PC-3 (cell line): Measurements from ENCODE around the gene L3MBTL4.

Experiments used
- EZH2phosphoT487 ChIP-seq: fragments of 300-600 bp; sonication (generic); IDR thresholded peaks from 2 replicates; pipeline ENCODE4 v1.6.1; 2018; ENCODE audit warnings: mild to moderate bottlenecking, antibody characterized with exemption, low read length, borderline replicate concordance
- TF ChIP-seq, protein P1 (sequence below): fragments of 300-600 bp; sonication (generic); conservative IDR thresholded peaks from 2 replicates; pipeline ENCODE4 v1.5.1; 2017; ENCODE audit warnings: antibody characterized with exemption, low read depth, mild to moderate bottlenecking, low read length

DNA sequence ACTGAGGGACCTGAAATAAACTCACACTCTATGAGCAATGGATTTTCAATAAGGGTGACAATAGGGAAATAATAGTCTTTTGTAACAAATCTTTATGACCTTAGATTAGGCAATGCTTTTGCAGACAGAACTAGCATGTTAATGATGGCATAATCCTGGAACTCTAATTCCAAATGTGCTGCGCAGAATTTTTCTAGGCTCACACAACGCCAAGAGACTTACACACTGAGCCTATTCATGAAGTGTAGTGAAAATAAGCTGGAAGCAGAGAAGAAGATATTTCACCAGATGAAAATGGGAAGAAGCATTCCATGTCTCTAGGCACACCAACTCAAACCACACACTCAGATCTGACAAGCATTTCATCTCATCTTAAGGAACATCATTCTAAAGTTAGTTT lies 178.5 kb downstream of the L3MBTL4 start:
- TF ChIP-seq, protein P1, sequence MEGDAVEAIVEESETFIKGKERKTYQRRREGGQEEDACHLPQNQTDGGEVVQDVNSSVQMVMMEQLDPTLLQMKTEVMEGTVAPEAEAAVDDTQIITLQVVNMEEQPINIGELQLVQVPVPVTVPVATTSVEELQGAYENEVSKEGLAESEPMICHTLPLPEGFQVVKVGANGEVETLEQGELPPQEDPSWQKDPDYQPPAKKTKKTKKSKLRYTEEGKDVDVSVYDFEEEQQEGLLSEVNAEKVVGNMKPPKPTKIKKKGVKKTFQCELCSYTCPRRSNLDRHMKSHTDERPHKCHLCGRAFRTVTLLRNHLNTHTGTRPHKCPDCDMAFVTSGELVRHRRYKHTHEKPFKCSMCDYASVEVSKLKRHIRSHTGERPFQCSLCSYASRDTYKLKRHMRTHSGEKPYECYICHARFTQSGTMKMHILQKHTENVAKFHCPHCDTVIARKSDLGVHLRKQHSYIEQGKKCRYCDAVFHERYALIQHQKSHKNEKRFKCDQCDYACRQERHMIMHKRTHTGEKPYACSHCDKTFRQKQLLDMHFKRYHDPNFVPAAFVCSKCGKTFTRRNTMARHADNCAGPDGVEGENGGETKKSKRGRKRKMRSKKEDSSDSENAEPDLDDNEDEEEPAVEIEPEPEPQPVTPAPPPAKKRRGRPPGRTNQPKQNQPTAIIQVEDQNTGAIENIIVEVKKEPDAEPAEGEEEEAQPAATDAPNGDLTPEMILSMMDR, result no peak
- no peak for TF ChIP-seq EZH2phosphoT487
